A204.1 (cell line): Measurements from ENCODE around the gene ACCSL.
A peak's percentile ranks its signal among the peaks of the same experiment; 100 is the strongest.

Experiments used
- FAIRE-seq: peaks from 2 replicates; lab custom pipeline; 2012; peaks lifted over from hg19 to GRCh38; lab: Jason Lieb, UNC

Gene ACCSL

GRCh38 chr11:44065161-44065661, 17.4 kb downstream of the ACCSL start:
- FAIRE-seq, result no peak

GRCh38 chr11:44065841-44066731, 18.3 kb downstream of the ACCSL start, which contains the start of gene ACCS:
Gene ACCS (plus strand): TSS chr11:44066270. CDS start chr11:44067628, 1,358 bp downstream.
- FAIRE-seq, result no peak

GRCh38 chr11:44066732-44067141, 19.0 kb downstream of the ACCSL start:
- no peak for FAIRE-seq

- no peak for FAIRE-seq
These were observed 19.5 kb downstream of the ACCSL start for GRCh38 chr11:44067266-44067665.

- FAIRE-seq, result no peak
These were observed 20.4 kb downstream of the ACCSL start for GRCh38 chr11:44068180-44068579.

- FAIRE-seq, result no peak
These were observed 23.4 kb downstream of the ACCSL start for GRCh38 chr11:44071157-44071556.

GRCh38 chr11:44072757-44073658, 25.2 kb downstream of the ACCSL start:
- FAIRE-seq, result no peak

GRCh38 chr11:44078794-44079193, 31.0 kb downstream of the ACCSL start:
- FAIRE-seq, result no peak

- FAIRE-seq, result no peak
These were observed 31.6 kb downstream of the ACCSL start for GRCh38 chr11:44079376-44079775.

- no peak for FAIRE-seq
These were observed 33.2 kb downstream of the ACCSL start for GRCh38 chr11:44080951-44081350.

GRCh38 chr11:44082645-44083044, 34.9 kb downstream of the ACCSL start:
- no peak for FAIRE-seq

GRCh38 chr11:44083433-44083832, 35.7 kb downstream of the ACCSL start:
- FAIRE-seq, result no peak

GRCh38 chr11:44083906-44084305, 36.1 kb downstream of the ACCSL start:
- no peak for FAIRE-seq

GRCh38 chr11:44085330-44085729, 37.5 kb downstream of the ACCSL start:
- FAIRE-seq, result no peak

- FAIRE-seq, result no peak
These were observed 40.6 kb downstream of the ACCSL start for GRCh38 chr11:44088377-44088776.

GRCh38 chr11:44088871-44089270, 41.1 kb downstream of the ACCSL start:
- no peak for FAIRE-seq

- FAIRE-seq, result no peak
These were observed 42.8 kb downstream of the ACCSL start for GRCh38 chr11:44090539-44090938.

- FAIRE-seq, result peak; percentile 73
These were observed 46.6 kb downstream of the ACCSL start for GRCh38 chr11:44094260-44094868.

GRCh38 chr11:44095506-44096359, 48.0 kb downstream of the ACCSL start, which contains the start of gene EXT2:
Gene EXT2 (plus strand): TSS chr11:44095678. CDS start chr11:44107713, 12,035 bp downstream.
- FAIRE-seq, result peak; percentile 21

- FAIRE-seq, result no peak
These were observed 48.8 kb downstream of the ACCSL start for GRCh38 chr11:44096360-44097185.
